Endothelial cell of umbilical vein (primary cell): ENCODE results near the gene GADL1. TPM values are rescaled to one million over a fixed set of nuclear protein-coding genes. Genes with fewer than 3 reads are reported as not detected.

Source experiments
- BruUV-seq: library from RNA; stranded (reverse); fragments of 400-500 nt; replicated peaks from 2 replicates; lab custom pipeline; 2021; lab: Mats Ljungman, UMichigan
- CTCF ChIA-PET: fragments of 300-600, 350-600 bp; sonication (Branson Sonifier 250); formaldehyde crosslinking; loops from one replicate; lab custom pipeline; 2021; ENCODE audit warnings: antibody characterized with exemption, inconsistent platforms; lab: Charles Lee
- POLR2A ChIA-PET: fragments of 300-600, 350-600 bp; sonication (Branson Sonifier 250); formaldehyde crosslinking; loops from one replicate; lab custom pipeline; 2021; ENCODE audit warnings: antibody characterized with exemption, inconsistent platforms; lab: Charles Lee
- DNase-seq: peaks from one replicate; pipeline ENCODE4 v3.0.0-alpha.2; 2011; ENCODE audit warnings: low read depth, low spot score
- FAIRE-seq: peaks from 2 replicates; lab custom pipeline; 2011; peaks lifted over from hg19 to GRCh38; lab: Jason Lieb, UNC
- H2AFZ ChIP-seq: 2 replicates; pipeline ENCODE4 v1.6.0; 2012; ENCODE audit warnings: low read depth, low read length, control low read depth, inconsistent platforms
- H3K27ac ChIP-seq: 2 replicates; pipeline ENCODE4 v1.5.1; 2011; ENCODE audit warnings: low read depth, mild to moderate bottlenecking, control low read depth, low read length, moderate library complexity; ENCODE audit not compliant: insufficient read depth
- H3K27me3 ChIP-seq, 2 experiments: 2 replicates each; pipeline versions ENCODE4 v1.6.0 to v1.6.1; 2011; ENCODE audit warnings: low read length in 2 of 2, mixed read lengths in 1 of 2; ENCODE audit not compliant: control insufficient read depth in 2 of 2, insufficient read depth in 2 of 2
- H3K36me3 ChIP-seq, 2 experiments: 2 replicates in 1 of 2; 3 replicates in 1 of 2; pipeline ENCODE4 v1.5.1; 2011; ENCODE audit warnings: low read length in 2 of 2, mild to moderate bottlenecking in 1 of 2, moderate library complexity in 1 of 2; ENCODE audit not compliant: control insufficient read depth in 2 of 2, insufficient read depth in 2 of 2; ENCODE audit errors: extremely low read depth in 1 of 2
- H3K4me1 ChIP-seq: 3 replicates; pipeline ENCODE4 v1.5.1; 2011; ENCODE audit warnings: mild to moderate bottlenecking, low read length; ENCODE audit not compliant: control insufficient read depth, insufficient read depth; ENCODE audit errors: extremely low read depth
- H3K4me2 ChIP-seq: 2 replicates; pipeline ENCODE4 v1.6.1; 2011; ENCODE audit warnings: low read length, control low read depth, mixed read lengths; ENCODE audit not compliant: insufficient read depth
- H3K4me3 ChIP-seq, 3 experiments: fragments of 200-600 bp in 1 of 3; sonication (generic), shearing (Covaris generic) in 1 of 3; replicated peaks in 1 of 3; 2 replicates each; pipeline ENCODE4 v1.5.1; 2011 to 2016; ENCODE audit warnings: control low read depth in 3 of 3, low read length in 3 of 3, mild to moderate bottlenecking in 2 of 3, inconsistent platforms in 1 of 3, low read depth in 1 of 3, moderate library complexity in 1 of 3; ENCODE audit not compliant: insufficient read depth in 1 of 3
- H3K79me2 ChIP-seq: 2 replicates; pipeline ENCODE4 v1.6.0; 2012; ENCODE audit warnings: low read length, inconsistent platforms; ENCODE audit not compliant: control insufficient read depth, insufficient read depth
- H3K9ac ChIP-seq: replicated peaks from 2 replicates; pipeline ENCODE3; 2011; ENCODE audit warnings: low read length, control low read depth; ENCODE audit not compliant: insufficient read depth; ENCODE audit errors: extremely low read depth
- H3K9me1 ChIP-seq: replicated peaks from 3 replicates; pipeline ENCODE4 v1.6.0; 2011; ENCODE audit warnings: mild to moderate bottlenecking, low read length; ENCODE audit not compliant: control insufficient read depth, insufficient read depth; ENCODE audit errors: extremely low read depth
- H3K9me3 ChIP-seq: replicated peaks from 2 replicates; pipeline ENCODE4 v1.5.1; 2012; ENCODE audit warnings: low read length, inconsistent platforms; ENCODE audit not compliant: control insufficient read depth, insufficient read depth
- H4K20me1 ChIP-seq: replicated peaks from 2 replicates; pipeline ENCODE3; 2011; ENCODE audit warnings: mild to moderate bottlenecking, low read length; ENCODE audit not compliant: control insufficient read depth, insufficient read depth; ENCODE audit errors: extremely low read depth
- EZH2 ChIP-seq: IDR thresholded peaks from 2 replicates; pipeline ENCODE4 v1.6.1; 2012; ENCODE audit warnings: borderline replicate concordance, low read depth, mild to moderate bottlenecking, moderate library complexity, low read length, inconsistent platforms; ENCODE audit not compliant: severe bottlenecking
- FOS ChIP-seq: IDR thresholded peaks from 2 replicates; pipeline ENCODE4 v1.6.1; 2011; ENCODE audit warnings: mild to moderate bottlenecking, low read length, moderate library complexity, borderline replicate concordance; ENCODE audit not compliant: insufficient read depth
- GATA2 ChIP-seq: IDR thresholded peaks from 2 replicates; pipeline ENCODE4 v1.7.0; 2011; ENCODE audit warnings: low read depth, mild to moderate bottlenecking, moderate library complexity, mixed read lengths, low read length; ENCODE audit not compliant: insufficient read length, insufficient read depth
- JUN ChIP-seq: IDR thresholded peaks from 2 replicates; pipeline ENCODE4 v1.6.1; 2011; ENCODE audit warnings: borderline replicate concordance, low read depth; ENCODE audit not compliant: insufficient read length, insufficient read depth
- MYC ChIP-seq: IDR thresholded peaks from one replicate; pipeline ENCODE4 v1.6.1; 2011; ENCODE audit warnings: mild to moderate bottlenecking, low read depth, low read length
- POLR2A ChIP-seq: IDR thresholded peaks from 2 replicates; pipeline ENCODE4 v1.6.1; 2012; ENCODE audit warnings: low read depth, mild to moderate bottlenecking, control low read depth, low read length
- POLR2AphosphoS5 ChIP-seq: IDR thresholded peaks from 2 replicates; pipeline ENCODE4 v1.6.1; 2012; ENCODE audit warnings: low read depth, mild to moderate bottlenecking, control low read depth, low read length, moderate library complexity; ENCODE audit not compliant: insufficient read depth
- dilution Hi-C: fragments of 300-500 bp; cut with MboI; formaldehyde crosslinking; loops from one replicate; pipeline ENCODE4 v1.15.0; 2019; ENCODE audit warnings: low sequenced_read_pairs; ENCODE audit not compliant: extremely low pct_ligation_motif_present
- intact Hi-C: fragments of 100-400 bp; cut with micrococcal nuclease; formaldehyde crosslinking; loops from one replicate; pipeline ENCODE4 v1.10.0; 2022
- polyA plus RNA-seq, 4 experiments: library from polyadenylated mRNA; depleted of rRNA in 3 of 4; stranded (reverse) in 3 of 4; unstranded in 1 of 4; fragments of >200 nt; gene quantifications; 2 replicates each; pipeline versions ENCODE4 v1.2.1 to v1.2.3, GENCODE V29; 2011 to 2012; ENCODE audit warnings: missing spikeins in 1 of 4
- total RNA-seq: library from RNA; stranded (reverse); gene quantifications from 2 replicates; pipeline ENCODE4 v1.2.3, GENCODE V29; 2021
- TF ChIP-seq, protein P1 (sequence below): IDR thresholded peaks from 2 replicates; pipeline ENCODE4 v1.6.1; 2011; ENCODE audit not compliant: insufficient read depth, insufficient read length
- TF ChIP-seq, protein P2 (sequence below), 2 donors: IDR thresholded peaks; 1 replicate in 1 of 2; 2 replicates in 1 of 2; pipeline ENCODE4 v1.5.1; 2011; ENCODE audit warnings: low read length in 2 of 2, mild to moderate bottlenecking in 2 of 2, moderate library complexity in 2 of 2, control low read depth in 1 of 2, inconsistent platforms in 1 of 2, low read depth in 1 of 2; ENCODE audit not compliant: insufficient read depth in 1 of 2; ENCODE audit errors: extremely low read depth in 1 of 2

Gene GADL1
- total and polyA plus RNA-seq, 2 donors (not counting 3 experiments of a cell fraction or from before 2014, with no cell fraction given) = not detected

GRCh38 chr3:30679045-30679444, 215.4 kb downstream of the GADL1 start:
- POLR2A ChIA-PET = interaction anchor here (0.6 to 0.9 kb wide), 2 partner anchors 10 to 15 kb away, joined by 3 read pairs; no protein-coding TSS in a partner anchor
- H3K9me3 ChIP-seq = no peaks in the 10 kb centered on the region
- H3K4me1 ChIP-seq = peaks cover 72% of the 10 kb centered on the region
- no TSS peak for BruUV-seq
- no peak for TF ChIP-seq POLR2A
- TF ChIP-seq GATA2 = no peak
- TF ChIP-seq MYC = no peak
- TF ChIP-seq, protein P1, sequence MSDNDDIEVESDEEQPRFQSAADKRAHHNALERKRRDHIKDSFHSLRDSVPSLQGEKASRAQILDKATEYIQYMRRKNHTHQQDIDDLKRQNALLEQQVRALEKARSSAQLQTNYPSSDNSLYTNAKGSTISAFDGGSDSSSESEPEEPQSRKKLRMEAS = no peak
- TF ChIP-seq EZH2 = no peak
- TF ChIP-seq FOS = no peak
- TF ChIP-seq, protein P2, sequence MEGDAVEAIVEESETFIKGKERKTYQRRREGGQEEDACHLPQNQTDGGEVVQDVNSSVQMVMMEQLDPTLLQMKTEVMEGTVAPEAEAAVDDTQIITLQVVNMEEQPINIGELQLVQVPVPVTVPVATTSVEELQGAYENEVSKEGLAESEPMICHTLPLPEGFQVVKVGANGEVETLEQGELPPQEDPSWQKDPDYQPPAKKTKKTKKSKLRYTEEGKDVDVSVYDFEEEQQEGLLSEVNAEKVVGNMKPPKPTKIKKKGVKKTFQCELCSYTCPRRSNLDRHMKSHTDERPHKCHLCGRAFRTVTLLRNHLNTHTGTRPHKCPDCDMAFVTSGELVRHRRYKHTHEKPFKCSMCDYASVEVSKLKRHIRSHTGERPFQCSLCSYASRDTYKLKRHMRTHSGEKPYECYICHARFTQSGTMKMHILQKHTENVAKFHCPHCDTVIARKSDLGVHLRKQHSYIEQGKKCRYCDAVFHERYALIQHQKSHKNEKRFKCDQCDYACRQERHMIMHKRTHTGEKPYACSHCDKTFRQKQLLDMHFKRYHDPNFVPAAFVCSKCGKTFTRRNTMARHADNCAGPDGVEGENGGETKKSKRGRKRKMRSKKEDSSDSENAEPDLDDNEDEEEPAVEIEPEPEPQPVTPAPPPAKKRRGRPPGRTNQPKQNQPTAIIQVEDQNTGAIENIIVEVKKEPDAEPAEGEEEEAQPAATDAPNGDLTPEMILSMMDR (IDR thresholded peaks at IDR 0.05; ENCODE audit: extremely low read depth in 1 of 2, insufficient read depth in 1 of 2, low read depth in 1 of 2, low read length in 2 of 2) = no peak
- TF ChIP-seq POLR2AphosphoS5 = no peak
- TF ChIP-seq JUN = no peak
- H4K20me1 ChIP-seq = no peaks in the 10 kb centered on the region
- H3K9ac ChIP-seq = no peak overlapping the region
- H3K9me1 ChIP-seq = no peaks in the 10 kb centered on the region
- CTCF ChIA-PET = interaction anchor here (1.3 to 3.8 kb wide), 6 partner anchors 8 to 666 kb away, joined by 3 to 18 read pairs (median 6); no protein-coding TSS in a partner anchor
- no peak overlapping the region for H3K4me3 ChIP-seq
- dilution Hi-C loops = no loop called here
- no peaks in the 10 kb centered on the region for H3K27me3 ChIP-seq
- H3K79me2 ChIP-seq = peaks cover 67% of the 10 kb centered on the region
- H2AFZ ChIP-seq = no peak overlapping the region
- peak overlapping the region; percentile 28 for H3K27ac ChIP-seq
- intact Hi-C loops = loop anchor here (1.0 kb wide), 1 partner anchor 8 kb away; no protein-coding TSS in a partner anchor
- no peak overlapping the region for H3K4me2 ChIP-seq
- peaks cover 26 to 63% of the 10 kb centered on the region in 2 experiments for H3K36me3 ChIP-seq
- DNase-seq (no peak), FAIRE-seq (no peak)
